HG03521 (cell line): ENCODE data around the gene KLHDC8A.
"Not testable (repeated sequence)": the region's sequence is repeated elsewhere in the genome, so short reads cannot be mapped to it uniquely, and the experiment has no call there.

Experiments
- ATAC-seq: cut with Tn5 transposase; IDR thresholded peaks from one replicate; pipeline ENCODE4 v1.9.1; 2021; ENCODE audit warnings: mild to moderate bottlenecking, moderate library complexity; ENCODE audit not compliant: unreplicated experiment

KLHDC8A gene

DNA sequence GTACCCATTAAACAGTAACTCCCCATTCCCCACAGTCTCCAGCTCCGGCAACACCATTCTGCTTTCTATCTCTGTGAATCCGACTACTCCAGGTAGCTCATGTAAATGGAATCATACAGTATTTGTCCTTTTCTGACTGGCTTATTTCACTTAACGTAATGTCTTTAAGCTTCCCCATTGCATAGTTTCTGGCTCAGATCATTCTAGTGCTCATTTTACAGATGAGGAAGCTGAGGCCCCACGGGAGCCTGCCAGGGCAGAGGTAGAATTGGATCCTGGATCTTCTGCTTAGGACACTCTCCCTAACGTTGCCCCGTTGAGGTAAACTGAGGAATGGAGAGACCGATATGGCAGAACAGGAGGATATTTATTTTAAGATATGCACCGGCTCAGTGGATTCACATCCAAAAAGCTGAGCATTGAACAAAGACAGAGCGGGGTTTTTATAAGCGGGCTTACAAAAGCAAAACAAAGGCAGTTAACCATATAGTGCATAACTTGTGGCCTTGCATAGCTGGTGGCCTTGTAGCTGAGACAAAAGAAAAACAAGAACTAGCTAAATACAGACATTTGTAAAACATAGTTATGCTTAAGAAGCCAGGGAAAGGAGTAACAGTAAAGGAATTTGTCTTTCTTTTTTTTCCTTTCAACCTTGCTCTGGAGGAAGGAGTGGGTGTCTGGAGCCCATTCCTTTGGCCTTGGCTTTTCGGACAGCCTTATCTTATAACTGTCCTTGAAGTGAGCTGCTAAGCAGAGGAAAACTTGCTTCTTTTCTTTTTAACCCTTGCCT lies 15.3 kb upstream of the KLHDC8A start:
- no peak for ATAC-seq

GRCh38 chr1:205370780-205371179 lies 14.1 kb upstream of the KLHDC8A start:
- no peak for ATAC-seq

DNA sequence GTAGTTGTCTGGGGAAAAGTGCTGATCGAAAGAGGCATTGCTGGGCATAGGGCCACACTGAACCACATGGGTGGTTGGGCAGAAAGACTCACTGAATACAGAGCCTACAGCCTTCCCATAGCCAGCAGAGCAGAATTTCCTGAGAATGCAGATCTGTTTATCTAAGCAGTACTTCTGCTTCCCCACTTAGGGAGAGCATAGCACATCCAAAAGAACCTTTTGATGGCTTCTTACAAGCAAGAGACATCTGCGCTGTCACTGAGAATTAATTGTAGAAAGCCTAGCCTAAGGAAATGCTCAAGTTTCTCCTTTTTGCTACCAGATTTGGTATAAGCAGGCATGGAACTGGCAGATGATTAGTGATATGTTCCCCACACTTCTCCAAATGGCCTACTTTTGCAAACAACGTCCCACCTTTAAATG lies 13.0 kb upstream of the KLHDC8A start:
- no peak for ATAC-seq

- ATAC-seq, result no peak
These were observed 11.8 kb upstream of the KLHDC8A start for GRCh38 chr1:205368478-205368877.

DNA sequence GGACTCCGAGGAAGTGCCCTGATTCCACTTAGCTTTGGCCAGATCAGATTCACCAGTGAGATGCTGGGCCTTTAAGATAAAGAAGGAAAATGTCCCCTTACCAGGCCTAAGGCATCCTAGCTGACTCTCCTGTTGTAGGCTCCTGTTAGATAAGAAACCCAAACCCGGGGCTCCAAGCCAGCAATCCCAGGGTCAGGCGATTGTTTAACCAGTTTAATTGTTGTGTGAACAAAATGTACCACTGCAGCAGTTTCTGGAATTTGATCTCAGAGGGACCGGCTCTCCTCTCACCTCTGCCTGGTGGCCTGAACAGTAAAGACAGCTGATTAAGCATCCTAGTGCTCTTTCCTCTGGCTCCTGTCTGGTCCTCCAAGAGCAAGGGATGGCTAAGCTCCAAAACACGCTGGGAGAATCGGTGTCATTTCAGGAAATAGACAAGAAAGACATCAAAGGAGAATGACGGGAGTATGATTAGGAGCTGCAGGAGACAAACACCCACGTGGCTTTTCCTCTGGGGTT lies 9.3 kb upstream of the KLHDC8A start:
- no peak for ATAC-seq

GRCh38 chr1:205365086-205365485 lies 8.4 kb upstream of the KLHDC8A start:
- ATAC-seq, result not testable (repeated sequence)

GRCh38 chr1:205360891-205361290 lies 4.2 kb upstream of the KLHDC8A start:
- no peak for ATAC-seq

DNA sequence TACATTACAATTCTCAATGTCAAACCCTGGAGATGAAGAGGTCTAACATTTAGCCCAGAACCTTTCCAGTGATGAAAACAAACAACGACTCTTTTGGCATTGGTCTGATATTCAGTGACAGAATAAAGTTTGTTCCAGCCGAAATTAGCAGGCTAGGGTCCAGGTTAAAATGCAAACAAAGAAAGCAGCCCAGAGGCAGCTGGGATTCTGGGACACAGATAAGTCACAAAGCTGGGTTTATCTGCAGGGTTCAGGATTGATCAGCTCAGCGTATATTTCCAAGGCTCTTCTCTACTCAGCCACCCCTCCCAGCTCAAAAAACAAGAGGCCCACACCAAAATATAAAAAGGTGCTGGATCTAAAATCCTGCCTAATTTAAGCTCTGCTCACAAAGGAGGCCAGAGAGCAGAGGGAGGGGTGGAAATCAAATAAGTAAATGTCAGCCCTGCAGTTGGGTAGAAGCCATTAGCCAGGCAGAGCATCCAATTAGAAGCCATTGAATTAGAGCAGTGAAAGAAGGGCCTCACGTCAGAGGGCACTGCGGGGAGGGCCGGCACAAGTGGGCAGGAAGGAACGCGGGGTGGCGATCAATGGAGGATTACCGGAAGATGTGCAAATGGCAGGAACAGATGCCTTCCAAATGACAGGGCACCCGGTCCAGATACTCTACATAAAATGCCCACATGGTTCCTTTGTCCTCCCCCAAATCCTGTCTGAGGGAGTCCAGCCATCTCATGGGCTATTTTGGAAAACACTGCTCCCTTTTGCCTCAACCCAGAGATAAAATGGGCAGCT lies 3.2 kb upstream of the KLHDC8A start:
- ATAC-seq, result no peak

DNA sequence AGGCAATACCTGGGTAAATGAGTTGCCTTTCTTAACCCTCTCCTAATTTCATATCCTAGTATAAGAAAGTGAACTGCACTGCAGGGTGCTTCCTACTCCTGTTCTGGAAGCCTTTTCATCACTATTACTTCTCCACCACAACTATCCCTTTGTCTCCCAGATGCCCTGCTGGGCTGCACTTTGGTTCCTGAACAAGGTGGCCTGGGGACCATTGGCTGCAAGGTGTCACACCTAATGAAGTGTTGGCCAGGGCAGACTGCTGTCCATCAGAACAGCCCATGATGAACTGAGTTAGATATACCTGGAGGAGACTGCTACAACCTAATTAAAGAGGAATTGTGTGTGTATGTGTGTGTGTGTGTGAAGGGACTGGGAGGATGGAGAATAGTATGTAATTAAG lies 1.9 kb upstream of the KLHDC8A start:
- no peak for ATAC-seq

DNA sequence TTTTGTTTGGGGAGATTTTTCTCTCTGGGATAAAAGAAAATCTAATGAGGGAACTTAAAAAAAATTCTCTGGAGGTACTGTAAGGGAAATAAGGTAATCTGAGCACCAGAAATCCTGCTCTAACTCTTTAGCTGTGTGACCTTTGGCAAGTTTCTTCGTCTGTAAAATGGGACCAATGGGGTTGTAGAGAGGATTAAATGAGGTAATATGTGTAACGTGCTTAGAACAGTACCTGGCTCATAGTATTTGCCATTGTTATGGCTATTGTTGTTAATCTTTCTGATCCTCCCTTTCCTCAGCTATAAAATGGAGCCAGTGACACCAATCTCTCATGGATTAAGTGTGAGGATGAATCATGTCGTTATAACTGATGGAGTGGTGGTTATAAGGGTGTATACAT lies 845 bp upstream of the KLHDC8A start:
- no peak for ATAC-seq

DNA sequence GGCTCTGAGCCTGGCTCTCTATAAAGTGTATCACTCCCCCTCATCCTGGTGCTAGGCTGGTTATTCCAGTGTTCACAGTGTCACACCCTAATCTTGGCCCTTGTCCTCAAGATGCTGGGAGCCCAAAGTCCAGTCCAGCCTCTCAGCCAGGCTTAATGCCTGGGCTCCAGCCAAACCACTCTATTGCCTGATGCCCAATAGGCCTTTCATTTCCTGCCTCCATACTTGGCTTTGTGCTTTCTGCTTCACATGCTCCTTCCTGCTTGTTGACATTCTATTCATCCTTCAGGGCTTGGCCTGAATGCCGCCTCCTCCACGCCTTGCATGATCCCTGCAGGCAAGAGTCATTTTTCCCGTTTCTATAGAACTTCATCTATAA lies 1.7 kb downstream of the KLHDC8A start:
- no peak for ATAC-seq

- no peak for ATAC-seq
These were observed 2.3 kb downstream of the KLHDC8A start for GRCh38 chr1:205354259-205355074.

DNA sequence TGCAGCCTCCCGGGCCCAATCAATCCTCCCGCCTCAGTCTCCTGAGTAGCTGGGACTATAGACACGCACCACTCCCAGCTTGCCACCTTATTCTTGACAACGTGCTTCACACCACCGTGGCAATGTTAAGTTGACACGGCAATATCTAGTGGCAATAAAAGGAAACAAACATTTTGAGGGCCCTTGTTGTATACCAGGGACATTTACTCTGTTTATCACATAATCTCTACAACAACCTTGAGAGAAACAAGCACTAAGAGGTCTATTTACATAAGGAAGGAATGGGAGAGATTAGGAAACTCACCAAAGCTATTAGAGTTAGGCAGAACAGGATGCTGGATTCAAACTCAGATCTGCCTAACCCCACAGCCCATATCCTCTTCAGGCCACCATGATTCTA lies 3.1 kb downstream of the KLHDC8A start:
- ATAC-seq, result no peak

- no peak for ATAC-seq
These were observed 3.5 kb downstream of the KLHDC8A start for GRCh38 chr1:205353191-205353590.

GRCh38 chr1:205351984-205352713 lies 4.6 kb downstream of the KLHDC8A start:
- ATAC-seq, result no peak

DNA sequence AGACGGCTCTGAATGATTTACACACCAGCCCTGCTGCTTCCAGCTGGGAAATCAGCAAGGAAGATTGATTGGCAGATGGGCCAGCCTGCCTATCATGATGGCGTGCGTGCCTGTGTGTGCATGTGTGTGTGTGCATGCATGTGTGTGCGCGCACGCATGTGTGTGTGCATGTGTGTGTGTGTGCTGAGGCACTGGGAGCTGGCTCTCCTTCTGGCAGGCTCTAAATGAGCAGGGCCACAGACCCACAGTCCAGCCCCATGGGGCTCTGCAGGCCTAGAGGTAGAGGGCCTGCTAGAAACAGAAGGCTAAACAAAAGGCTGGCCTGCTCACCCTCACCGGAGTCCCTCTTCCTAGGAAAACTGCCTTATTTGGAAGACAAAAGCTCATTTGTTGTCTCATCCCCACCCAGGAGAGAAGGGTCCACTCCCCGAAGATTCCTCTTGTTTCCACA lies 6.0 kb downstream of the KLHDC8A start:
- ATAC-seq, result no peak

DNA sequence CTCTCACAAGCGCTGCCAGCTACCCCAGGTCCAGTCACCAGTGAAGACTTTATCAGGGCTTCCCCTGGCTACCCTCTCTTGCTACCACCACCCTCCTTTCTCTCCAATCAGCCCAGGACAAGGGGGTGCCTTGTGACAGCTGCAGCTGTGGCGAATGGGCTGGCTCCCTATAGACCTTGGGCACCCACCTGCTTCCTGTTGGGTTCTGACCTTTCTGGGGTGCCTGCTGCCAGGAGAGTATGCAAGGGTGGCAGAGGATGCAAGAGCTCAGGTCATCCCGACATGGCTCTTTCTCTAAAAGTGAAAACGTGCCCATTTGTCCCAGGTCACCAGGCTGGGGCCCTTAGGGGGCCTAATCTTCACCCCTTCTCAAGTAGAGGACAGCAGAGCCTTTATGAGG lies 6.6 kb downstream of the KLHDC8A start:
- no peak for ATAC-seq

- ATAC-seq, result no peak
These were observed 7.9 kb downstream of the KLHDC8A start for GRCh38 chr1:205348554-205349487.

- no peak for ATAC-seq
These were observed 9.7 kb downstream of the KLHDC8A start for GRCh38 chr1:205346956-205347574.
